MM.1S (cell line): ENCODE data around the gene ZDHHC11.
"Not testable (repeated sequence)": the region's sequence is repeated elsewhere in the genome, so short reads cannot be mapped to it uniquely, and the experiment has no call there.

Source experiments
- DNase-seq: peaks from one replicate; pipeline ENCODE4 v3.0.0-alpha.2; 2015
- H2AFZ ChIP-seq: fragments of 300-600 bp; sonication (generic); 2 replicates; pipeline ENCODE4 v1.6.0; 2016; ENCODE audit warnings: antibody characterized with exemption, low read length
- H3F3A ChIP-seq: fragments of 300-600 bp; sonication (generic); 2 replicates; pipeline ENCODE4 v1.6.1; 2016; ENCODE audit warnings: mild to moderate bottlenecking, antibody characterized with exemption, low read length, moderate library complexity, mixed read lengths; ENCODE audit not compliant: insufficient read depth
- H3K27ac ChIP-seq: fragments of 300-600 bp; sonication (generic); 2 replicates; pipeline ENCODE4 v1.5.1; 2016; ENCODE audit warnings: mild to moderate bottlenecking, low read length
- H3K27me3 ChIP-seq: fragments of 300-600 bp; sonication (generic); replicated peaks from 2 replicates; pipeline ENCODE4 v1.6.0; 2016; ENCODE audit warnings: low read length; ENCODE audit not compliant: insufficient read depth
- H3K36me3 ChIP-seq: fragments of 300-600 bp; sonication (generic); replicated peaks from 2 replicates; pipeline ENCODE4 v1.6.1; 2016; ENCODE audit warnings: mild to moderate bottlenecking, low read length, mixed read lengths; ENCODE audit not compliant: insufficient read depth
- H3K4me1 ChIP-seq: fragments of 300-600 bp; sonication (generic); 2 replicates; pipeline ENCODE4 v1.6.1; 2016; ENCODE audit warnings: low read length, mixed read lengths
- H3K4me2 ChIP-seq: fragments of 300-600 bp; sonication (generic); 2 replicates; pipeline ENCODE4 v1.6.0; 2016; ENCODE audit warnings: low read depth, low read length
- H3K4me3 ChIP-seq: fragments of 300-600 bp; sonication (generic); 2 replicates; pipeline ENCODE4 v1.5.1; 2016; ENCODE audit warnings: low read length, mixed read lengths
- H3K79me2 ChIP-seq: fragments of 300-600 bp; sonication (generic); 2 replicates; pipeline ENCODE4 v1.6.1; 2016; ENCODE audit warnings: mixed run types, low read length, mixed read lengths
- H3K9ac ChIP-seq: fragments of 300-600 bp; sonication (generic); 2 replicates; pipeline ENCODE4 v1.6.1; 2016; ENCODE audit warnings: low read length, mixed read lengths
- H3K9me2 ChIP-seq: fragments of 300-600 bp; sonication (generic); replicated peaks from 2 replicates; pipeline ENCODE4 v1.6.1; 2016; ENCODE audit warnings: mild to moderate bottlenecking, low read length, mixed read lengths; ENCODE audit not compliant: insufficient read depth
- H3K9me3 ChIP-seq: fragments of 300-600 bp; sonication (generic); replicated peaks from 2 replicates; pipeline ENCODE4 v1.6.1; 2016; ENCODE audit warnings: mild to moderate bottlenecking, low read length, mixed read lengths; ENCODE audit not compliant: insufficient read depth
- H4K20me1 ChIP-seq: fragments of 300-600 bp; sonication (generic); 2 replicates; pipeline ENCODE4 v1.6.1; 2016; ENCODE audit warnings: mild to moderate bottlenecking, low read length, moderate library complexity, mixed read lengths; ENCODE audit not compliant: insufficient read depth
- EZH2phosphoT487 ChIP-seq: fragments of 300-600 bp; sonication (generic); IDR thresholded peaks from 2 replicates; pipeline ENCODE4 v1.6.1; 2018; ENCODE audit warnings: antibody characterized with exemption, low read length

Gene ZDHHC11

GRCh38 chr5:837621-838121 lies 13.1 kb downstream of the ZDHHC11 start:
- not testable (repeated sequence) for H3K4me3 ChIP-seq, H3K4me2 ChIP-seq, H2AFZ ChIP-seq, H3K9ac ChIP-seq, H4K20me1 ChIP-seq, H3K9me3 ChIP-seq, DNase-seq, H3K27ac ChIP-seq, H3K27me3 ChIP-seq, H3K9me2 ChIP-seq, H3F3A ChIP-seq, H3K4me1 ChIP-seq, H3K79me2 ChIP-seq, H3K36me3 ChIP-seq

GRCh38 chr5:835933-836612 lies 14.7 kb downstream of the ZDHHC11 start:
- H3K27ac ChIP-seq, H3K36me3 ChIP-seq, H2AFZ ChIP-seq, H3K4me3 ChIP-seq, H3K27me3 ChIP-seq, H3K4me1 ChIP-seq, H4K20me1 ChIP-seq, DNase-seq, H3F3A ChIP-seq, H3K79me2 ChIP-seq, H3K9me3 ChIP-seq, H3K9me2 ChIP-seq, H3K4me2 ChIP-seq, H3K9ac ChIP-seq: not testable (repeated sequence)

- H4K20me1 ChIP-seq, H3K9ac ChIP-seq, H3K27ac ChIP-seq, H3F3A ChIP-seq, H3K79me2 ChIP-seq, H3K27me3 ChIP-seq, H3K9me2 ChIP-seq, DNase-seq, H3K4me3 ChIP-seq, H3K4me2 ChIP-seq, H3K9me3 ChIP-seq, H3K4me1 ChIP-seq, H3K36me3 ChIP-seq, H2AFZ ChIP-seq: not testable (repeated sequence)
Measured at GRCh38 chr5:834013-834412, 16.8 kb downstream of the ZDHHC11 start.

GRCh38 chr5:828194-828593 lies 22.6 kb downstream of the ZDHHC11 start:
- H4K20me1 ChIP-seq, H3K9me3 ChIP-seq, H3F3A ChIP-seq, H3K79me2 ChIP-seq, H3K27ac ChIP-seq, H3K4me1 ChIP-seq, H3K27me3 ChIP-seq, H3K4me2 ChIP-seq, H3K36me3 ChIP-seq, H3K9ac ChIP-seq, H3K4me3 ChIP-seq, H2AFZ ChIP-seq, H3K9me2 ChIP-seq, DNase-seq: not testable (repeated sequence)

- not testable (repeated sequence) for H3K27ac ChIP-seq, H3K9me2 ChIP-seq, H3F3A ChIP-seq, H3K79me2 ChIP-seq, H3K9ac ChIP-seq, H3K4me1 ChIP-seq, H3K9me3 ChIP-seq, H3K4me3 ChIP-seq, DNase-seq, H3K36me3 ChIP-seq, H3K27me3 ChIP-seq, H3K4me2 ChIP-seq, H2AFZ ChIP-seq, H4K20me1 ChIP-seq
Measured at GRCh38 chr5:825544-825943, 25.2 kb downstream of the ZDHHC11 start.

- DNase-seq: no peak
- Histone ChIP-seq H3K9me2 (no peaks in the 10 kb centered on the region), H3K79me2 (no peaks in the 10 kb centered on the region), H4K20me1 (no peaks in the 10 kb centered on the region), H3K4me2 (no peak overlapping the region), H2AFZ (no peak overlapping the region), H3K27ac (no peak overlapping the region), H3K9me3 (no peaks in the 10 kb centered on the region), H3F3A (no peaks in the 10 kb centered on the region), H3K9ac (no peak overlapping the region), H3K4me1 (no peaks in the 10 kb centered on the region), H3K27me3 (no peaks in the 10 kb centered on the region), H3K4me3 (no peak overlapping the region), H3K36me3 (no peaks in the 10 kb centered on the region)
- TF ChIP-seq EZH2phosphoT487: no peak
Measured at GRCh38 chr5:821504-821903, 29.3 kb downstream of the ZDHHC11 start.
